ENCODE measurements around the gene ANP32B. TPM values are rescaled to one million over a fixed set of nuclear protein-coding genes. Genes with fewer than 3 reads are reported as not detected.

The ANP32B gene
- total RNA-seq, 1 experiment from 2014 or later: 14.8 TPM

DNA sequence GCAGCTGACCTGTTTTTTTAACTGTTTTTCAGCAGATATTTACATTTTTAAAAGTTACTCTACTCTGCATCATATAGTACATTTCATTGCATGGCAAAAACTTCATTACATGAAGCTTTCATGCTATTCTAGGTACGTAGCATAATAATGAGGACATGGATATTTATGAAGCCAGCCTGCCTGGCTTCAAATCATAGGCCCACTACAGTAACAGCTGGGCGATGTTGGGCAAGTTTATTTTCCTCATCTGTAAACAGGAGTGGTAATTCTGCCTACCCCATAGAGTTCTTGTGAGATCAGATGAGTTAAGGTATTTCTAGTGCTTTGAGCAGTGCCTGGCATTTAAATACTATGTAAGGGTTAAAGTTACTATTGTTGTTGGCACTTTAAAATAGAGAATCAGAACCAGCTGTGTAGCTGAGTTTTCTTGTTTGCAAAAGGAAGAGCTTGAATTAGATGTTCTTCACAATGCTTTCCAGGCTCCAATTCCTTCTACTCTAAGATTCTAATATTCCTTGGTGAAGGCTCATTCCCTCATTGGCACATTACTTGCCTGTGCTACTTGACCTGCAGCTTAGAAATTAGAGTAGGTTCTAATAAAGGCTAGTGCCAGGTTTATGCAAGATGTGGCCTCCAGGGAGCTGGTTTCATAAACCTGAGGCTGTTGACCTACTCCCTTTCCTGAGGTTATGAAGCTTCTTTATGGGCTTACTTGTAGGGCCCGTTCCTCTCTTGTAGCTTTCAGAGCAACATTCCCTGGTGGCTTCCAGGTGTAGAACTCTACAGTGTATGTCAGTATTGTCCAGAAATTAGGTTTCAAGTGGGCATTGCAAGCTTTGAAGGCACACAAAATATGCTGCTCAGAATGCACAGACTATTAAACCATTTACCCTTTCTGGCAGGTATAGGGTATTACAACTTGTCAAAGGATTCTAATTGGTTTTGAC lies 14.5 kb downstream of the ANP32B start:
- TF ChIP-seq EZH2phosphoT487 (IDR thresholded peaks at IDR 0.05; ENCODE audit: borderline replicate concordance, low read length) (no peak), EZH2 (IDR thresholded peaks at IDR 0.05; ENCODE audit: low read length, unreplicated experiment) (no peak)
- TF ChIP-seq, protein P1, sequence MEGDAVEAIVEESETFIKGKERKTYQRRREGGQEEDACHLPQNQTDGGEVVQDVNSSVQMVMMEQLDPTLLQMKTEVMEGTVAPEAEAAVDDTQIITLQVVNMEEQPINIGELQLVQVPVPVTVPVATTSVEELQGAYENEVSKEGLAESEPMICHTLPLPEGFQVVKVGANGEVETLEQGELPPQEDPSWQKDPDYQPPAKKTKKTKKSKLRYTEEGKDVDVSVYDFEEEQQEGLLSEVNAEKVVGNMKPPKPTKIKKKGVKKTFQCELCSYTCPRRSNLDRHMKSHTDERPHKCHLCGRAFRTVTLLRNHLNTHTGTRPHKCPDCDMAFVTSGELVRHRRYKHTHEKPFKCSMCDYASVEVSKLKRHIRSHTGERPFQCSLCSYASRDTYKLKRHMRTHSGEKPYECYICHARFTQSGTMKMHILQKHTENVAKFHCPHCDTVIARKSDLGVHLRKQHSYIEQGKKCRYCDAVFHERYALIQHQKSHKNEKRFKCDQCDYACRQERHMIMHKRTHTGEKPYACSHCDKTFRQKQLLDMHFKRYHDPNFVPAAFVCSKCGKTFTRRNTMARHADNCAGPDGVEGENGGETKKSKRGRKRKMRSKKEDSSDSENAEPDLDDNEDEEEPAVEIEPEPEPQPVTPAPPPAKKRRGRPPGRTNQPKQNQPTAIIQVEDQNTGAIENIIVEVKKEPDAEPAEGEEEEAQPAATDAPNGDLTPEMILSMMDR (conservative IDR thresholded peaks at IDR 0.05; ENCODE audit: low read depth, low read length): no peak
- peaks cover 19% of the 10 kb centered on the region for H4K20me1 ChIP-seq (ENCODE audit: low read length)
- H3F3A ChIP-seq (ENCODE audit: low read length, unreplicated experiment): no peaks in the 10 kb centered on the region
- ChIA-PET CTCF (no interaction called here), POLR2A (ENCODE audit: unreplicated experiment) (no interaction called here)
- BruUV-seq (replicated peaks): no TSS peak
- H3K79me2 ChIP-seq (ENCODE audit: low read length): peaks cover 84% of the 10 kb centered on the region
- no peaks in the 10 kb centered on the region for H3K27me3 ChIP-seq (ENCODE audit: low read length)
- H3K9me2 ChIP-seq (replicated peaks; ENCODE audit: low read length): no peaks in the 10 kb centered on the region
- no peak overlapping the region for H3K4me3 ChIP-seq (ENCODE audit: low read length)
- H3K9ac ChIP-seq (ENCODE audit: low read length): no peak overlapping the region
- ATAC-seq: no peak
- H3K36me3 ChIP-seq (ENCODE audit: low read depth, low read length): peaks cover 62% of the 10 kb centered on the region
- intact Hi-C loops (cut with micrococcal nuclease): no loop called here
- H3K4me1 ChIP-seq (ENCODE audit: insufficient read depth, low read length): no peaks in the 10 kb centered on the region
- H2AFZ ChIP-seq (ENCODE audit: low read length): no peak overlapping the region
- H3K9me3 ChIP-seq (ENCODE audit: low read length): no peaks in the 10 kb centered on the region
- no peak overlapping the region for H3K27ac ChIP-seq (ENCODE audit: low read length)
- H3K4me2 ChIP-seq (ENCODE audit: low read length): no peak overlapping the region
- no peak for DNase-seq

DNA sequence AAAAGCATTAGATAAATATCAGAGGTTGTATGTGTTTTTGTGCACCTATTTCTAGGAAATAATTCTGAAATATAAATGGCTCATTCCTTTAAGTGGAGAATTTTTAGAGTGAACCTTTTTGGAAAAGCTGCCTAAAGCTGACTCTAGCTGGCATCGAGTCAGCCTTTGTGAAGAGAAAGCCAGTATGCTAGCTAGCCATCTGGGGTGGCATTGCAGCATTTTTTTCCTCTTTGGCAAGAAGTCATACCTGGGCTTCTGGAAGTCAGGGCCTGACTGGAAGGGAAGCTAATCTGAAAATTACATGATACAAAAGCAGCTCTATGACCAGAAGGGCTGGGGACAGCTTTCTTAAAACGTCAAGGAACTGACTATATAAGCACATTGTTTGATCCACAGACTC lies 19.7 kb downstream of the ANP32B start:
- peaks cover under 1% of the 10 kb centered on the region; the same call in 1 of the 2 replicates for H3K4me1 ChIP-seq (ENCODE audit: insufficient read depth, low read length)
- no peaks in the 10 kb centered on the region for H3K27me3 ChIP-seq (ENCODE audit: low read length)
- ChIA-PET POLR2A (ENCODE audit: unreplicated experiment) (interaction anchor here (0.7 kb wide), 1 partner anchor 53 kb away, joined by 3 read pairs; no protein-coding TSS in a partner anchor), CTCF (no interaction called here)
- ATAC-seq (no peak), DNase-seq (no peak)
- no peak overlapping the region for H3K9ac ChIP-seq (ENCODE audit: low read length)
- H2AFZ ChIP-seq (ENCODE audit: low read length): no peak overlapping the region
- peaks cover 67% of the 10 kb centered on the region for H3K36me3 ChIP-seq (ENCODE audit: low read depth, low read length)
- intact Hi-C loops (cut with micrococcal nuclease): no loop called here
- peaks cover 53% of the 10 kb centered on the region for H3K79me2 ChIP-seq (ENCODE audit: low read length)
- no peak overlapping the region for H3K27ac ChIP-seq (ENCODE audit: low read length)
- BruUV-seq (replicated peaks): no TSS peak
- no peaks in the 10 kb centered on the region for H3F3A ChIP-seq (ENCODE audit: low read length, unreplicated experiment)
- H3K9me2 ChIP-seq (replicated peaks; ENCODE audit: low read length): no peaks in the 10 kb centered on the region
- no peak overlapping the region for H3K4me2 ChIP-seq (ENCODE audit: low read length)
- TF ChIP-seq, protein P1 (conservative IDR thresholded peaks at IDR 0.05; ENCODE audit: low read depth, low read length): no peak
- TF ChIP-seq EZH2phosphoT487 (IDR thresholded peaks at IDR 0.05; ENCODE audit: borderline replicate concordance, low read length): no peak
- no peak for TF ChIP-seq EZH2 (IDR thresholded peaks at IDR 0.05; ENCODE audit: low read length, unreplicated experiment)
- H3K9me3 ChIP-seq (ENCODE audit: low read length): no peaks in the 10 kb centered on the region
- H3K4me3 ChIP-seq (ENCODE audit: low read length): no peak overlapping the region
- peaks cover 7% of the 10 kb centered on the region; the same call in 1 of the 2 replicates for H4K20me1 ChIP-seq (ENCODE audit: low read length)
